Measurements from ENCODE around the gene AGPAT4.

AGPAT4 gene

GRCh38 chr6:161238500-161238899, 35.4 kb downstream of the AGPAT4 start:
- Histone ChIP-seq H4K91ac (ENCODE audit: low read depth, low read length, poor library complexity) (no peak overlapping the region), H4K8ac (ENCODE audit: low read depth, low read length) (no peak overlapping the region), H3K36me3 (replicated peaks in 1 of 2; ENCODE audit: control insufficient read depth in 2 of 2, insufficient read depth in 2 of 2, low read length in 2 of 2) (peaks cover 8 to 20% of the 10 kb centered on the region in 2 donors), H3K14ac (ENCODE audit: low read length) (no peak overlapping the region), H3K27me3 (ENCODE audit: control insufficient read depth in 3 of 3, insufficient read depth in 3 of 3, low read depth in 1 of 3, low read length in 3 of 3) (no peaks in the 10 kb centered on the region), H2BK120ac (ENCODE audit: low read depth, low read length) (no peak overlapping the region), H2BK12ac (ENCODE audit: low read length) (no peak overlapping the region), H3K27ac (replicated peaks; ENCODE audit: low read length) (no peak overlapping the region), H2AFZ (ENCODE audit: low read length) (no peak overlapping the region), H3K23ac (ENCODE audit: low read depth, low read length, poor library complexity) (no peak overlapping the region), H3K9ac (ENCODE audit: low read depth, low read length, poor library complexity) (no peak overlapping the region), H2BK15ac (ENCODE audit: low read length) (no peak overlapping the region), H3K4me3 (ENCODE audit: low read length in 2 of 2) (no peak overlapping the region), H3K4ac (ENCODE audit: low read length) (no peak overlapping the region), H3K79me1 (ENCODE audit: low read depth, low read length) (peaks cover 2% of the 10 kb centered on the region), H2AK5ac (ENCODE audit: low read depth, low read length) (no peak overlapping the region), H3K4me1 (ENCODE audit: control insufficient read depth in 2 of 2, insufficient read depth in 1 of 2, low read depth in 1 of 2, low read length in 2 of 2) (peaks cover 4 to 6% of the 10 kb centered on the region in 2 donors), H3K9me3 (replicated peaks in 1 of 2; ENCODE audit: control insufficient read depth in 2 of 2, insufficient read depth in 1 of 2, low read depth in 1 of 2, low read length in 2 of 2) (peaks cover 0 to 2% of the 10 kb centered on the region in 2 donors), H3K4me2 (ENCODE audit: insufficient read depth, low read length, poor library complexity, severe bottlenecking) (no peak overlapping the region), H3K18ac (ENCODE audit: low read length) (no peak overlapping the region), H2BK5ac (ENCODE audit: low read length) (no peak overlapping the region)
- DNase-seq (ENCODE audit: low spot score): no peak
- WGBS, 2 donors (ENCODE audit: extremely low coverage in 2 of 2, insufficient read length in 2 of 2, insufficient replicate concordance in 1 of 2): no CpG with 5 or more reads among the region's 5 CpGs

- Histone ChIP-seq H3K36me3 (replicated peaks in 1 of 2; ENCODE audit: control insufficient read depth in 2 of 2, insufficient read depth in 2 of 2, low read length in 2 of 2) (peaks cover 8 to 20% of the 10 kb centered on the region in 2 donors), H3K23ac (ENCODE audit: low read depth, low read length, poor library complexity) (no peak overlapping the region), H2AFZ (ENCODE audit: low read length) (no peak overlapping the region), H3K27ac (replicated peaks; ENCODE audit: low read length) (no peak overlapping the region), H2AK5ac (ENCODE audit: low read depth, low read length) (no peak overlapping the region), H4K91ac (ENCODE audit: low read depth, low read length, poor library complexity) (no peak overlapping the region), H3K27me3 (ENCODE audit: control insufficient read depth in 3 of 3, insufficient read depth in 3 of 3, low read depth in 1 of 3, low read length in 3 of 3) (no peaks in the 10 kb centered on the region), H3K79me1 (ENCODE audit: low read depth, low read length) (peaks cover 2% of the 10 kb centered on the region), H3K9me3 (replicated peaks in 1 of 2; ENCODE audit: control insufficient read depth in 2 of 2, insufficient read depth in 1 of 2, low read depth in 1 of 2, low read length in 2 of 2) (peaks cover 0 to 2% of the 10 kb centered on the region in 2 donors), H3K14ac (ENCODE audit: low read length) (no peak overlapping the region), H3K4me2 (ENCODE audit: insufficient read depth, low read length, poor library complexity, severe bottlenecking) (no peak overlapping the region), H2BK120ac (ENCODE audit: low read depth, low read length) (no peak overlapping the region), H2BK5ac (ENCODE audit: low read length) (no peak overlapping the region), H2BK15ac (ENCODE audit: low read length) (no peak overlapping the region), H2BK12ac (ENCODE audit: low read length) (no peak overlapping the region), H3K4me1 (ENCODE audit: control insufficient read depth in 2 of 2, insufficient read depth in 1 of 2, low read depth in 1 of 2, low read length in 2 of 2) (peaks cover 0 to 2% of the 10 kb centered on the region in 2 donors), H4K8ac (ENCODE audit: low read depth, low read length) (no peak overlapping the region), H3K4ac (ENCODE audit: low read length) (no peak overlapping the region), H3K4me3 (ENCODE audit: low read length in 2 of 2) (no peak overlapping the region), H3K9ac (ENCODE audit: low read depth, low read length, poor library complexity) (no peak overlapping the region), H3K18ac (ENCODE audit: low read length) (no peak overlapping the region)
- no CpG with 5 or more reads among the region's 6 CpGs for WGBS, 2 donors (ENCODE audit: extremely low coverage in 2 of 2, insufficient read length in 2 of 2, insufficient replicate concordance in 1 of 2)
- DNase-seq (ENCODE audit: low spot score): no peak
Measured at GRCh38 chr6:161238081-161238480, 35.8 kb downstream of the AGPAT4 start.

- Histone ChIP-seq H4K8ac (ENCODE audit: low read depth, low read length) (no peak overlapping the region), H3K18ac (ENCODE audit: low read length) (no peak overlapping the region), H3K79me1 (ENCODE audit: low read depth, low read length) (peaks cover 4% of the 10 kb centered on the region), H2BK5ac (ENCODE audit: low read length) (no peak overlapping the region), H2AFZ (ENCODE audit: low read length) (no peak overlapping the region), H3K23ac (ENCODE audit: low read depth, low read length, poor library complexity) (no peak overlapping the region), H3K36me3 (replicated peaks in 1 of 2; ENCODE audit: control insufficient read depth in 2 of 2, insufficient read depth in 2 of 2, low read length in 2 of 2) (peaks cover 9 to 22% of the 10 kb centered on the region in 2 donors), H3K9me3 (replicated peaks in 1 of 2; ENCODE audit: control insufficient read depth in 2 of 2, insufficient read depth in 1 of 2, low read depth in 1 of 2, low read length in 2 of 2) (peaks cover 0 to 2% of the 10 kb centered on the region in 2 donors), H4K91ac (ENCODE audit: low read depth, low read length, poor library complexity) (no peak overlapping the region), H3K9ac (ENCODE audit: low read depth, low read length, poor library complexity) (no peak overlapping the region), H2BK12ac (ENCODE audit: low read length) (no peak overlapping the region), H2AK5ac (ENCODE audit: low read depth, low read length) (no peak overlapping the region), H3K14ac (ENCODE audit: low read length) (no peak overlapping the region), H2BK120ac (ENCODE audit: low read depth, low read length) (no peak overlapping the region), H3K4me3 (ENCODE audit: low read length in 2 of 2) (no peak overlapping the region), H2BK15ac (ENCODE audit: low read length) (no peak overlapping the region), H3K4me1 (ENCODE audit: control insufficient read depth in 2 of 2, insufficient read depth in 1 of 2, low read depth in 1 of 2, low read length in 2 of 2) (no peaks in the 10 kb centered on the region), H3K27ac (replicated peaks; ENCODE audit: low read length) (no peak overlapping the region), H3K27me3 (ENCODE audit: control insufficient read depth in 3 of 3, insufficient read depth in 3 of 3, low read depth in 1 of 3, low read length in 3 of 3) (no peaks in the 10 kb centered on the region), H3K4ac (ENCODE audit: low read length) (no peak overlapping the region), H3K4me2 (ENCODE audit: insufficient read depth, low read length, poor library complexity, severe bottlenecking) (no peak overlapping the region)
- no CpG with 5 or more reads among the region's 1 CpG for WGBS, 2 donors (ENCODE audit: extremely low coverage in 2 of 2, insufficient read length in 2 of 2, insufficient replicate concordance in 1 of 2)
- DNase-seq (ENCODE audit: low spot score): no peak
Measured at GRCh38 chr6:161237176-161237575, 36.7 kb downstream of the AGPAT4 start.

GRCh38 chr6:161235776-161236633, 37.9 kb downstream of the AGPAT4 start:
- Histone ChIP-seq H2BK12ac (ENCODE audit: low read length) (no peak overlapping the region), H3K23ac (ENCODE audit: low read depth, low read length, poor library complexity) (no peak overlapping the region), H3K36me3 (replicated peaks in 1 of 2; ENCODE audit: control insufficient read depth in 2 of 2, insufficient read depth in 2 of 2, low read length in 2 of 2) (peaks cover 11 to 33% of the 10 kb centered on the region in 2 donors), H3K9ac (ENCODE audit: low read depth, low read length, poor library complexity) (no peak overlapping the region), H3K14ac (ENCODE audit: low read length) (no peak overlapping the region), H3K27ac (replicated peaks; ENCODE audit: low read length) (no peak overlapping the region), H2AFZ (ENCODE audit: low read length) (no peak overlapping the region), H3K9me3 (replicated peaks in 1 of 2; ENCODE audit: control insufficient read depth in 2 of 2, insufficient read depth in 1 of 2, low read depth in 1 of 2, low read length in 2 of 2) (peaks cover 0 to 5% of the 10 kb centered on the region in 2 donors), H2BK15ac (ENCODE audit: low read length) (no peak overlapping the region), H3K4me2 (ENCODE audit: insufficient read depth, low read length, poor library complexity, severe bottlenecking) (no peak overlapping the region), H3K4ac (ENCODE audit: low read length) (no peak overlapping the region), H4K8ac (ENCODE audit: low read depth, low read length) (no peak overlapping the region), H3K4me3 (ENCODE audit: low read length in 2 of 2) (no peak overlapping the region), H3K27me3 (ENCODE audit: control insufficient read depth in 3 of 3, insufficient read depth in 3 of 3, low read depth in 1 of 3, low read length in 3 of 3) (no peaks in the 10 kb centered on the region), H2BK5ac (ENCODE audit: low read length) (no peak overlapping the region), H2AK5ac (ENCODE audit: low read depth, low read length) (no peak overlapping the region), H3K18ac (ENCODE audit: low read length) (no peak overlapping the region), H3K4me1 (ENCODE audit: control insufficient read depth in 2 of 2, insufficient read depth in 1 of 2, low read depth in 1 of 2, low read length in 2 of 2) (no peaks in the 10 kb centered on the region), H2BK120ac (ENCODE audit: low read depth, low read length) (no peak overlapping the region), H4K91ac (ENCODE audit: low read depth, low read length, poor library complexity) (no peak overlapping the region), H3K79me1 (ENCODE audit: low read depth, low read length) (peaks cover 4% of the 10 kb centered on the region)
- WGBS, 2 donors (ENCODE audit: extremely low coverage in 2 of 2, insufficient read length in 2 of 2, insufficient replicate concordance in 1 of 2): no CpG with 5 or more reads among the region's 15 CpGs
- no peak for DNase-seq (ENCODE audit: low spot score)

All from neuronal stem cell (in vitro differentiated cells).